Lower lobe of right lung (tissue), 2 donors: ENCODE results near the gene GPBP1L1. TPM values are rescaled to one million over a fixed set of nuclear protein-coding genes. Genes with fewer than 3 reads are reported as not detected.

Source experiments
- ATAC-seq, 2 donors: fragments of 200-7000 bp; cut with Tn5 transposase; one replicate each; pipeline ENCODE4 v1.9.1; 2020 to 2022; ENCODE audit warnings: mild to moderate bottlenecking in 2 of 2, moderate library complexity in 2 of 2
- DNase-seq: peaks from one replicate; pipeline ENCODE4 v3.0.0-alpha.2; 2020
- H3K27ac ChIP-seq: fragments of 200-600 bp; one replicate; pipeline ENCODE4 v1.8.0; 2022
- H3K27me3 ChIP-seq: fragments of 200-600 bp; one replicate; pipeline ENCODE4 v1.8.0; 2022; ENCODE audit warnings: low read depth
- H3K36me3 ChIP-seq: fragments of 200-600 bp; one replicate; pipeline ENCODE4 v1.8.0; 2022; ENCODE audit warnings: mild to moderate bottlenecking
- H3K4me1 ChIP-seq: fragments of 200-600 bp; one replicate; pipeline ENCODE4 v1.8.0; 2022
- H3K4me3 ChIP-seq: fragments of 200-600 bp; one replicate; pipeline ENCODE4 v1.8.0; 2022; ENCODE audit warnings: mild to moderate bottlenecking
- H3K9me3 ChIP-seq: fragments of 200-600 bp; one replicate; pipeline ENCODE4 v1.8.0; 2022
- intact Hi-C: fragments of 100-400 bp; cut with DNase I; formaldehyde crosslinking; loops from one replicate; pipeline ENCODE4 v1.11.0; 2022
- total RNA-seq: library from RNA; stranded (reverse); fragmentation: NEBNext Ultra II Directional; extraction: Animal tissue kit (Norgen Biotek cat#: 25700); gene quantifications from one replicate; pipeline ENCODE4 v1.2.1, GENCODE V29; 2021
- TF ChIP-seq, protein P1 (sequence below): fragments of 200-600 bp; IDR thresholded peaks from one replicate; pipeline ENCODE4 v1.8.0; 2022; ENCODE audit warnings: antibody characterized with exemption, mild to moderate bottlenecking
- donor health status: DM: no; HTN: yes; CAD: no; lungs with severe emphysema.

GPBP1L1 gene
- total RNA-seq, 1 donor from 2014 or later = 146 TPM

DNA sequence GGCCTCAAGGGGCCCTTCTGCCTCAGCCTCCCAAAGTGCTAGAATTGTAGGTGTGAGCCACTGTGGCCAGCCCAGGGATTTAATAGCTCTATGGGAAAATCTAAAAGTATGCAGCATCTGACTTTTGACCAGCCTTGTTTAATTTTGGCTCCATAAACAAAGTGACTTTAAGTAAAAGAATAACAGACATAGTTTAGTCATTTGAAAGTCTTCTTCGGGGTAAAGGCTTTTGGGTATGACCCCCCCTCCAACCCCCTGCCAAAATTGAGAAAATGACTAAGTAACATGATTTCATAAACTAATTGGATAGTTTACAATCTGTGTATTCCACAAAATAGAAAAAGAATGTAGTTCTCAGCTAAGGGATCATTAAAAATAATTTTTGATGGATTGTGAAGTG lies 17.0 kb downstream of the GPBP1L1 start:
- ATAC-seq (no peak), DNase-seq (no peak)
- Histone ChIP-seq H3K27me3 (no peaks in the 10 kb centered on the region), H3K36me3 (no peaks in the 10 kb centered on the region), H3K27ac (no peak overlapping the region), H3K9me3 (no peaks in the 10 kb centered on the region), H3K4me3 (no peak overlapping the region), H3K4me1 (peaks cover 45% of the 10 kb centered on the region)
- intact Hi-C loops = no loop called here
- TF ChIP-seq, protein P1, sequence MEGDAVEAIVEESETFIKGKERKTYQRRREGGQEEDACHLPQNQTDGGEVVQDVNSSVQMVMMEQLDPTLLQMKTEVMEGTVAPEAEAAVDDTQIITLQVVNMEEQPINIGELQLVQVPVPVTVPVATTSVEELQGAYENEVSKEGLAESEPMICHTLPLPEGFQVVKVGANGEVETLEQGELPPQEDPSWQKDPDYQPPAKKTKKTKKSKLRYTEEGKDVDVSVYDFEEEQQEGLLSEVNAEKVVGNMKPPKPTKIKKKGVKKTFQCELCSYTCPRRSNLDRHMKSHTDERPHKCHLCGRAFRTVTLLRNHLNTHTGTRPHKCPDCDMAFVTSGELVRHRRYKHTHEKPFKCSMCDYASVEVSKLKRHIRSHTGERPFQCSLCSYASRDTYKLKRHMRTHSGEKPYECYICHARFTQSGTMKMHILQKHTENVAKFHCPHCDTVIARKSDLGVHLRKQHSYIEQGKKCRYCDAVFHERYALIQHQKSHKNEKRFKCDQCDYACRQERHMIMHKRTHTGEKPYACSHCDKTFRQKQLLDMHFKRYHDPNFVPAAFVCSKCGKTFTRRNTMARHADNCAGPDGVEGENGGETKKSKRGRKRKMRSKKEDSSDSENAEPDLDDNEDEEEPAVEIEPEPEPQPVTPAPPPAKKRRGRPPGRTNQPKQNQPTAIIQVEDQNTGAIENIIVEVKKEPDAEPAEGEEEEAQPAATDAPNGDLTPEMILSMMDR = no peak

DNA sequence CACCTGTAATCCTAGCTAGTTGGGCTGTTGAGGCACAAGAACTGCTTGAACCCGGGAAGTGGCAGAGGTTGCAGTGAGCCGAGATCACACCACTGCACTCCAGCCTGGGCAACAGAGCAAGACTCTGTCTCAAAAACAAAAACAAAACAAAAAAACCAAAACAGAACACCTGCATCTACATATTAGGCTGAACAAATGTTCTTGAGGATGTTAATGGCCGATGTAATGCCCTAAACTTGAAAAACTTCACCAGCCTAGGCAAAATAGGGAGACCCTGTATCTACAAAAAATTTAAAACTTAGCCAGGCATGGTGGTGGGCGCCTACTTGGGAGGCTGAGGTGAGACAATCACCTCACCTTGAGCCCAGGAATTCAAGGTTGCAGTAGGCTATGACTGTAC lies 17.8 kb downstream of the GPBP1L1 start:
- no peaks in the 10 kb centered on the region for H3K9me3 ChIP-seq
- H3K27ac ChIP-seq = no peak overlapping the region
- DNase-seq (no peak), ATAC-seq (no peak)
- TF ChIP-seq, protein P1 = no peak
- no peak overlapping the region for H3K4me3 ChIP-seq
- peaks cover 36% of the 10 kb centered on the region for H3K4me1 ChIP-seq
- no peaks in the 10 kb centered on the region for H3K27me3 ChIP-seq
- H3K36me3 ChIP-seq = no peaks in the 10 kb centered on the region
- intact Hi-C loops = no loop called here

DNA sequence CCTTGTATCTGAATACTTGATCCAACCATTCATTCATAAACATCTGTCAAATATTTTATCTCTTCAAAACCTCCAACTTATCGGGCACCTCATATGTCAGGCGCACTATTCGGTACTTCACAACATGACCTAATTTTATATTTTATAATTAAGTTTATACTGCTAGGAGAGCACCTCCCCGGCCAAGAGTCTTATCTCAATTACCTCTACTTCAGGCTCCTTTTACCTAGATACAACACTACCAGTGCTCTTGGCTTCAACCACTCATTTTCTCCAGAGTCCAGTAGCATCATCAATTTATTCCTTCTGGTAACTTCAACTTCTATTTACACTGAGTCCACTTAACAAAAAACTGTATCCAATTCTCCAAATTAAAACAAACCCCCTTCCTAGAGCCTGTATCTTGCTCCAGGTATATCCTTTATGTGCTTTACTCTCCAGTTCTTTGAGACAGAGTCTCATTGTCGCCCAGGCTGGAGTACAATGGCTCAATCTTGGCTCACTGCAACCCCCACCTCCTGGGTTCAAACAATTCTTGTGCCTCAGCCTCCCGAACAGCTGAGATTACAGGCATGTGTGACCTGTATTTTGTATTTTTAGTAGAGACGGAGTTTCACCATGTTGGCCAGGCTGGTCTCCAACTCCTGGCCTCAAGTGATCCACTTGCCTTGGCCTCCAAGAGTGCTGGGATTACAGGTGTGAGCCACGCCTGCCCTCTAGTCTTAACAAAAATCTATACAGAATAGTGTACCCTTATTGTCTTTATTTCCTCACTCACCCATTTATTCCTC lies 18.8 kb downstream of the GPBP1L1 start:
- intact Hi-C loops = no loop called here
- ATAC-seq (peak in 1 of 2 donors; percentile 65), DNase-seq (no peak)
- TF ChIP-seq, protein P1 = no peak
- H3K27ac ChIP-seq = no peak overlapping the region
- no peaks in the 10 kb centered on the region for H3K36me3 ChIP-seq
- H3K4me1 ChIP-seq = peaks cover 36% of the 10 kb centered on the region
- H3K9me3 ChIP-seq = no peaks in the 10 kb centered on the region
- no peaks in the 10 kb centered on the region for H3K27me3 ChIP-seq
- H3K4me3 ChIP-seq = no peak overlapping the region

DNA sequence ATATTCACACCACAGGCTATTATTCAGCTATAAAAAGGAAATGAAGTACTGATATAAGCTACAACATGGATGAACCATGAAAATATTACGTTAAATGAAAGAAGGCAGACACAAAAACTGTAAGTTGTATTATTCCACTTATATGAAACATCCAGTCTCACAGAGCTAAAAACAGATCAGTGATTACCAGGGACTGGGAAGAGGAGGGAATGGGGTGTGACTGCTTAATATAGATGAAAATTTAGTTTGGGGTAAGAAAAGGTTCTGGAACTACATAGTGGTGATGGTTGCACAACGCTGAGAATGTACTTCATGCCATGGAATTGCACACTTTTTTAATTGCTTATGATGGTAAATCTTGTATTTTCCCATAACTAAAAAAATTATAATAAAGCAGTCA lies 19.5 kb downstream of the GPBP1L1 start:
- Histone ChIP-seq H3K27me3 (no peaks in the 10 kb centered on the region), H3K4me3 (no peak overlapping the region), H3K9me3 (no peaks in the 10 kb centered on the region), H3K27ac (no peak overlapping the region), H3K4me1 (peaks cover 33% of the 10 kb centered on the region), H3K36me3 (no peaks in the 10 kb centered on the region)
- ATAC-seq (no peak), DNase-seq (no peak)
- intact Hi-C loops = no loop called here
- TF ChIP-seq, protein P1 = no peak

DNA sequence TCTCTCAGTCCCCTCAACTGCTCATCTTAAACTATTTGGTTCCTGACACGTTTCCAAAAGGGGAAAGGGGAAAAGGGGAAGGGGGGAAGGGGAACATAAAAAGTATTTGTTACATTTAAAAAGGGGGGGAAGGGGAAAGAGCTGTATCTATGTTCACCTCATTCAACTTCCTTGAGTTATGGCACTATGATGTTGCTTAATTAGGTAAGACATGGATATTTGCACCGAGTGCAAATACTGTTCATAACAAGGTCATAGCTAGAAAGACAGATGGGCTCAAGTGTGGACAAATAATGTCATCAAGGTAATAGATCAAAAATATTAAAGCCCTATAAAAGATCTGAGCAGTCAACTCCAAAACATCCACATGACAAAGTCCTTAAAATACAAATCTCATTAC lies 26.0 kb downstream of the GPBP1L1 start:
- intact Hi-C loops = no loop called here
- peaks cover 55% of the 10 kb centered on the region for H3K36me3 ChIP-seq

More for the DNA sequence above, 26.0 kb downstream of the GPBP1L1 start:
- no peak overlapping the region for H3K27ac ChIP-seq
- TF ChIP-seq, protein P1 = no peak
- ATAC-seq (no peak), DNase-seq (no peak)
- no peaks in the 10 kb centered on the region for H3K9me3 ChIP-seq
- no peak overlapping the region for H3K4me3 ChIP-seq
- no peaks in the 10 kb centered on the region for H3K27me3 ChIP-seq
- no peaks in the 10 kb centered on the region for H3K4me1 ChIP-seq
